ENCODE measurements around the gene ZNF837.
"Not testable (repeated sequence)": the region's sequence is repeated elsewhere in the genome, so short reads cannot be mapped to it uniquely, and the experiment has no call there.

The ZNF837 gene

GRCh38 chr19:58380662-58381459, at the start of gene ZNF837:
TSS of gene ZNF837 (minus strand) at chr19:58381030. CDS start at chr19:58369332, 11,698 bp downstream.
- DNase-seq: peak; percentile 100

GRCh38 chr19:58429745-58430144, 48.9 kb upstream of the ZNF837 start:
- no peak for DNase-seq

GRCh38 chr19:58428617-58429016, 47.8 kb upstream of the ZNF837 start:
- DNase-seq: no peak

- no peak for DNase-seq
Observed at GRCh38 chr19:58417071-58417470, 36.2 kb upstream of the ZNF837 start.

GRCh38 chr19:58416604-58417003, 35.8 kb upstream of the ZNF837 start:
- DNase-seq: no peak

- no peak for DNase-seq
Observed at GRCh38 chr19:58409010-58409790, 28.4 kb upstream of the ZNF837 start.

- peak; percentile 87 for DNase-seq
Observed at GRCh38 chr19:58408152-58409009, 27.6 kb upstream of the ZNF837 start, which contains the start of gene ZNF584. TSS of gene ZNF584 (plus strand) at chr19:58408649. CDS start at chr19:58409148, 499 bp downstream.

GRCh38 chr19:58407658-58408151, 26.9 kb upstream of the ZNF837 start:
- no peak for DNase-seq

GRCh38 chr19:58406818-58407657, 26.2 kb upstream of the ZNF837 start:
- DNase-seq: no peak

GRCh38 chr19:58403920-58404478, 23.2 kb upstream of the ZNF837 start:
- not testable (repeated sequence) for DNase-seq

- no peak for DNase-seq
Observed at GRCh38 chr19:58401840-58402421, 21.1 kb upstream of the ZNF837 start.

GRCh38 chr19:58400916-58401839, 20.3 kb upstream of the ZNF837 start:
- DNase-seq: peak; percentile 97

GRCh38 chr19:58400316-58400915, 19.6 kb upstream of the ZNF837 start:
- no peak for DNase-seq

GRCh38 chr19:58399903-58400302, 19.1 kb upstream of the ZNF837 start:
- DNase-seq: no peak

- no peak for DNase-seq
Observed at GRCh38 chr19:58398545-58398944, 17.7 kb upstream of the ZNF837 start.

- DNase-seq: no peak
Observed at GRCh38 chr19:58398087-58398486, 17.3 kb upstream of the ZNF837 start.

GRCh38 chr19:58397533-58398037, 16.8 kb upstream of the ZNF837 start:
- no peak for DNase-seq

- DNase-seq: no peak
Observed at GRCh38 chr19:58396691-58397532, 16.1 kb upstream of the ZNF837 start.

All from amniotic stem cell (primary cell).